HG03039 (cell line): ENCODE measurements around the gene NELFA.
"Not testable (repeated sequence)": the region's sequence is repeated elsewhere in the genome, so short reads cannot be mapped to it uniquely, and the experiment has no call there.

Source experiments
- ATAC-seq: cut with Tn5 transposase; IDR thresholded peaks from one replicate; pipeline ENCODE4 v1.9.1; 2021; ENCODE audit warnings: mild to moderate bottlenecking, moderate library complexity; ENCODE audit not compliant: unreplicated experiment

NELFA gene

DNA sequence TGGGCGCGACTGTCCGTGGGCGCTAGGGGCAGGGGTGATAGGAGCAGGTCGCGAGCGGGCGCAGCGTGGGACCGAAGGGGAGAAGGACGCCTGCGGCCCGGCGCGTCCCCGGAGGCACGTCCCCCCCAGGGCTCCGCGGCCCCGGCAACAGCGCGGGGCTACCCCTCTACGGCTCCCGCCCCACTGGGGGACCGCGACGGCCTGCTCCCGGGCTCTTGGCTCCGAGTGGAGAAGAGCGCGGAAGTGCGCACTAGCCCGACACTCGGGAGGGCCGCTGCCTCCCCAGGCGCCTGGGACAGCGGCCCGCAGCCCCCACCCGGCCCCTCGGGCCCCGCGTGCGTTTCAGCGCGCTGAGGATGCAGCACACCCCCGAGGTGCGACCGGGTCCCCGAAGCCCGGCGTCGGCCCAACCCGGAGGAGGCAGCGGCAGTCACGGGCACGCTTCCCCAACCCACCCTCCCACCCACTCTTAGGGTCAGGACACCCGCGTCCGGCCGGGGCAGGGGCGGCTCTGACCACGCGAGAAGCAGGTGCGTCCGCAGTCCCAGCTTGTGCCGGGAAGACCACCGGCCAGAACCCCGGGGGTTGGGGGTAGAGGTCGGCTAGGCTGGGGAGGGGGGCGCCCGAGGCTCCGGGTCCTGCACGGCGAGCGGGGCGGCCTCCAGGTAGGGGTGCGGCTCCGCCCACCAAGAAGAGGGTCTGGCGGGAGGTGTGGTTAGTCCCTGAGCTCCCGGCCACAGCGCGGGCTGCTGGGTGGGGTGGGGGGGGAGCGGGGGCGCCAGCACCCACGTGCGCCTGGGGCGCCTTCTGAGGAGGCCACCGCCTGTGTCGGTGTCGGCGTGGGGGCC lies 31.8 kb upstream of the NELFA start:
- ATAC-seq = no peak

DNA sequence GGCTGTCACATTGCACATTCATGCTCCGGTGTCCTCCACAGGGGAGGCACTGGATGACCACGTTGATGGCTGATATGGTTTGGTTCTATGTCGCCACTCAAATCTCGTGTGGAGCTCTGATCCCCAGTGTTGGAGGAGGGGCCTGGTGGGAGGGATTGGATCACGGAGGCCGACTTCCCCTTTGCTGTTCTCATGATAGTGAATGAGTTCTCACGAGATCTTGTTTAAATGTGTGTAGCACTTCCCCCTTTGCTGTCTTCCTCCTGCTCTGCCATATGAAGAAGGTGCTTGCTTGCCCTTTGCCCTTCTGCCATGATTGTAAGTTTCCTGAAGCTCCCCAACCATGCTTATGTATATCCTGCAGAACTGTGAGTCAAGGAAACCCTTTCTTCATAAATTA lies 28.1 kb upstream of the NELFA start:
- ATAC-seq = no peak

GRCh38 chr4:2036327-2036726 lies 27.6 kb upstream of the NELFA start:
- ATAC-seq = no peak

DNA sequence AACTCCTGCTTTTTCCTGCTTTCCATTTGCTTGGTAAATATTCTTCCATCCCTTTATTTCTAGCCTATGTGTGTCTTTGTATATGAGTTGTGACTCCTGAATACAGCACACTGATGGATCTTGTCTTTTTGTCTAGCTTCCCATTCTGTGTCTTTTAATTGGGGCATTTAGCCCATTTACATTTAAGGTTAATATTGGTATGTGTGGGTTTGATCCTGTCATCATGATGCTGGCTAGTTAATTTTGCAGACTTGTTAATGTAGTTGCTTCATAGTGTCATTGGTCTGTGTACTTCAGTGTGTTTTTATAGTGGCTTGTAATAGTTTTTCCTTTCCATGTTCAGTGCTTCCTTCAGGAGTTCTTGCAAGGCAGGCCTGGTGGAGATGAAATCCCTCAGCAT lies 22.4 kb upstream of the NELFA start:
- not testable (repeated sequence) for ATAC-seq

GRCh38 chr4:2027120-2027519 lies 18.3 kb upstream of the NELFA start:
- not testable (repeated sequence) for ATAC-seq

GRCh38 chr4:2025817-2026216 lies 17.0 kb upstream of the NELFA start:
- no peak for ATAC-seq

DNA sequence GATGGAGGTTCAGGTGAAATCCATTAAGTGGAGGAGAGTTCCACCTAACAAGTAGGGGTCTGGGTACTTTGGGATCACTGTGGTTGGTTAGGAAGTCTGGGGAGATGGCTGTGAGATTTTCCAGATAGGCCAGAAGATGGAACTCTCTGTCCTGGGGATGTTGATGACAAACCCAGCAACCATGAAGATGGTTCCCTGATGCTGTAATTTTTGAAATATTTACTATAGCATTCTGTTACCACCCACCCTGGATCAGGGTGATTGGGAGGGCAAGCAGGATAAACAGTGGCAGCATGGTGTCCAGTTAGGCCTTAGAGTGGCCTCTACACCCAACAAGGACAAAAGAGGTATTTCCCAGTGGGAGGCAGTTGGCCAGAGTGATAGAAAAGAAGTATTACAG lies 15.9 kb upstream of the NELFA start:
- ATAC-seq = no peak

DNA sequence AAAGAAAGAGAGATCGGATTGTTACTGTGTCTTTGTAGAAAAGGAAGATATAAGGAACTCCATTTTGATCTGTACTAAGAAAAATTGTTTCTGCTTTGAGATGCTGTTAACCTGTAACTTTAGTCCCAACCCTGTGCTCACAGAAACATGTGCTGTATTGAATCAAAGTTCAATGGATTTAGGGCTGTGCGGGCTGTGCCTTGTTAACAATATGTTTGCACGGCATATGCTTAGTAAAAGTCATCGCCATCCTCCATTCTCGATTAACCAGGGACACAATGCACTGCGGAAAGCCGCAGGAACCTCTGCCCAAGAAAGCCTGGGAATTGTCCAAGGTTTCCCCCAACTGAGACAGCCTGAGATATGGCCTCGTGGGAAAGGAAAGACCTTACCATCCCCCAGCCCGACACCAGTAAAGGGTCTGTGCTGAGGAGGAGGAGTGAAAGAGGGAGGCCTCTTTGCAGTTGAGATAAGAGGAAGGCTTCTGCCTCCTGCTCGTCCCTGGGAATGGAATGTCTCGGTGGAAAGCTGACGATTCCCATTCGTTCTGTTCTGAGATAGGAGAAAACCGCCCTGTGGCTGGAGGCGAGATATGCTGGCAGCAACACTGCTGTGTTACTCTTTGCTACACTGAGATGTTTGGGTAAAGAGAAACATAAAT lies 12.7 kb upstream of the NELFA start:
- not testable (repeated sequence) for ATAC-seq

DNA sequence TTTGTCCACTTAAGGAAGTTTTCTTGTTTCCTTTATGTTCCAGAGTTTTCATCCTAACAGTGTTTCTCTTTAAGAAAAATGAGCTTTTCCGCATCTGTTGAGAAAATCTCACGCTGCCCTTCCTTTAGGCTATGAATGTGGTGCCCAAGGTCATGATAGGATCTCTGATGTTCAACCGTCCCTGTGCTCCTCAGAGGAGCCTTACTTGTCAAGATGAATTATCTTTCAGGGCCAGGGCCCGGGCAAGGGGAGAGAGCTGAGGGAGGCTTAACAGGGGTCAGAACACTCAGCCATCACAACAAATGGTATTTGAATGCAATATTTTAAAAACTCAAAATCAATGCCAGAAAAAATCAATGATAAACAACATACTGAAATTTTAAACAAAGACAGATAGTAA lies 6.2 kb upstream of the NELFA start:
- ATAC-seq = no peak

- ATAC-seq = no peak
These were observed 2.8 kb upstream of the NELFA start for GRCh38 chr4:2011583-2011982.

- ATAC-seq = peak; percentile 2
These were observed 968 bp upstream of the NELFA start for GRCh38 chr4:2009651-2010233.

- no peak for ATAC-seq
These were observed 178 bp downstream of the NELFA start for GRCh38 chr4:2008671-2008920.

GRCh38 chr4:2007804-2008670 lies 737 bp downstream of the NELFA start:
- no peak for ATAC-seq

GRCh38 chr4:2006956-2007653 lies 1.7 kb downstream of the NELFA start:
- no peak for ATAC-seq

DNA sequence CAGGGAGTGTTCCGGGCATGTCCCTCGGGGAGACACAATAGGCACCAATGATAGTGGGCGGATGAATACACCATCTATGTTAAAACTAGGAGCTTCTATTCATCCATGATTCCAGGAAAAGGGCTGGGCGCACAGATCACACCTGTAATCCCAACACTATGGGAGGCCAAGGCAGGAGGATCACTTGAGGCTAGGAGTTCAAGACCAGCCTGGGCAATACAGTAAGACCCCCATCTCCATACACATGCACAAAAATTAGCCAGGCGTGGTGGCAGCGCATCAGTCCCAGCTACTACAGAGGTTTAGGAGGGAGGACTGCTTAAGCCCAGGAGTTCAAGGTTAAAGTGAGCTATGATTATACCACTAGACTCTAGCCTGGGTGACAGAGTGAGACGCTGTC lies 2.4 kb downstream of the NELFA start:
- no peak for ATAC-seq

GRCh38 chr4:2003361-2003760 lies 5.4 kb downstream of the NELFA start:
- ATAC-seq = not testable (repeated sequence)

- not testable (repeated sequence) for ATAC-seq
These were observed 9.5 kb downstream of the NELFA start for GRCh38 chr4:1999308-1999707.

GRCh38 chr4:1998296-1998695 lies 10.5 kb downstream of the NELFA start:
- ATAC-seq = no peak

- ATAC-seq = no peak
These were observed 11.1 kb downstream of the NELFA start for GRCh38 chr4:1997712-1998111.

DNA sequence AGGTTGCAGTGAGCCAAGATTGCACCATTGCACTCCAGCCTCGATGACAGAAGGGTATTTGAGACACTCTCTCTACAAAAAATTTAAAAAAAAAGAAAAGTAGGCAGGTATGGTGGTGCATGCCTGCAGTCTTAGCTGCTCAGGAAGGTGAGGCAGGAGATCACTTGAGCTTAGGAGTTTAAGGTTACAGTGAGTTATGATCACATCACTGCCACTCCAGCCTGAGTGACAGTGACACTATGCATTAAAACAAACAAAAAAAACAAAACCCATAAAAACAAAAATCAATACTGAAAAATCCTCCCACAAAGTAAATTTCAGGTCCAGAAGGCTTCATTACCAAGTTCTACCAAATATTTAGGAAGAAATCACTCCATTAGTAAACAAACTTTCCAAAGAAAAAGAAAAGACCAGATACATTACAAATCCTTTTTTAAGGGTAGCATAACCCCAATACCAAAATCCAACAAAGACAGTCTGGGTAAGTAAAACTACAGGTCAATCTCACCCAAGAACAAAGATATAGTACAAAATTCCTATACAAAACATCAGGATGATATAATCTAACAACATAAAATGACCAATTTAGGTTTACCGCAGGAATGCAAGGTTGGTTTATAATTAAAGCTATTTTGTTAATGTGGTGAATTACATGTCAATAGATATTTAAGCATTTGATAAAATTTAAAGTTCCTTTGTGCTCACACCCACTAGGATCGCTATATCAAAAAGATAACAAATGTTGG lies 11.7 kb downstream of the NELFA start:
- no peak for ATAC-seq
